ENCODE results near the gene GRM8. TPM values are rescaled to one million over a fixed set of nuclear protein-coding genes. Genes with fewer than 3 reads are reported as not detected.

GRM8 gene
- total and polyA plus RNA-seq, 9 of the 15 experiments (the other 6 are each of a cell fraction or from before 2014, with no cell fraction given) = 0.13 TPM; not detected in 7

DNA sequence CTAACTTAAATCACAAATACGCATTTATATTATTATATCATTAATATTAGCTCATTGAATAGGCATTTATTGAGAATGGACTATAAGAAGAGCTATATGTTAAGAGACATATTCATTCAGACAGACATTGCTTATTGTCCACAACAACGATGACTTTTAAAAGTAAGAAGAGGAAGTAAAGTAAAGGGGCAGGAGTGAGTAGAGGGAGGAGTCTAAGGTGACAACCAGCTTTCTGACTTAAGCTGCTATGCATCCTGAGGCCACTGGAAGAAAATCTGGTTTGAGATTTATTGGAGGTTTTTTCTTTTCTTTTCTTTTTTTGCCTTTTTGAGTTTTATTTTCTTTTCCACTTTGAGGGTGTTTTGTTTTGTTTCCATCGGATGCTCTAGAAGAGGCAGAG, 723.5 kb downstream of the GRM8 start:
- Histone ChIP-seq H3K36me3 (ENCODE audit: control insufficient read depth, insufficient read depth, low read length) (no peaks in the 10 kb centered on the region), H3K4me1 (replicated peaks in 1 of 2; ENCODE audit: control insufficient read depth in 2 of 2, insufficient read depth in 2 of 2, low read length in 2 of 2) (no peaks in the 10 kb centered on the region), H3K9ac (ENCODE audit: insufficient read depth in 1 of 2, low read depth in 2 of 2, low read length in 2 of 2) (no peak overlapping the region), H3K27ac (ENCODE audit: extremely low read depth, low read depth, low read length) (no peak overlapping the region), H2AFZ (ENCODE audit: low read depth, low read length) (no peak overlapping the region), H3K4me3 (no peak overlapping the region), H3K9me3 (replicated peaks; ENCODE audit: control insufficient read depth, insufficient read depth, low read depth, low read length) (no peaks in the 10 kb centered on the region), H3K9me1 (ENCODE audit: control insufficient read depth, insufficient read depth, low read length) (no peaks in the 10 kb centered on the region), H4K20me1 (replicated peaks; ENCODE audit: control insufficient read depth, insufficient read depth, low read length) (no peaks in the 10 kb centered on the region), H3K27me3 (ENCODE audit: control insufficient read depth in 2 of 2, insufficient read depth in 2 of 2, low read length in 2 of 2) (no peaks in the 10 kb centered on the region), H3K4me2 (ENCODE audit: insufficient read depth, low read length) (no peak overlapping the region), H3K79me2 (ENCODE audit: control insufficient read depth, insufficient read depth, low read length) (no peaks in the 10 kb centered on the region)
- ChIA-PET POLR2A (no interaction called here), CTCF (ENCODE audit: low intra/inter-chr PET ratio) (no interaction called here)
- TF ChIP-seq, protein P1, sequence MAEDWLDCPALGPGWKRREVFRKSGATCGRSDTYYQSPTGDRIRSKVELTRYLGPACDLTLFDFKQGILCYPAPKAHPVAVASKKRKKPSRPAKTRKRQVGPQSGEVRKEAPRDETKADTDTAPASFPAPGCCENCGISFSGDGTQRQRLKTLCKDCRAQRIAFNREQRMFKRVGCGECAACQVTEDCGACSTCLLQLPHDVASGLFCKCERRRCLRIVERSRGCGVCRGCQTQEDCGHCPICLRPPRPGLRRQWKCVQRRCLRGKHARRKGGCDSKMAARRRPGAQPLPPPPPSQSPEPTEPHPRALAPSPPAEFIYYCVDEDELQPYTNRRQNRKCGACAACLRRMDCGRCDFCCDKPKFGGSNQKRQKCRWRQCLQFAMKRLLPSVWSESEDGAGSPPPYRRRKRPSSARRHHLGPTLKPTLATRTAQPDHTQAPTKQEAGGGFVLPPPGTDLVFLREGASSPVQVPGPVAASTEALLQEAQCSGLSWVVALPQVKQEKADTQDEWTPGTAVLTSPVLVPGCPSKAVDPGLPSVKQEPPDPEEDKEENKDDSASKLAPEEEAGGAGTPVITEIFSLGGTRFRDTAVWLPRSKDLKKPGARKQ (CRISPR knock-in tag; IDR thresholded peaks at IDR 0.05) = no peak
- TF ChIP-seq ZNF354B (CRISPR knock-in tag; IDR thresholded peaks at IDR 0.05) (no peak), BRF1 (IDR thresholded peaks at IDR 0.05; ENCODE audit: borderline replicate concordance, extremely low read depth, insufficient read length) (no peak), ZNF165 (CRISPR knock-in tag; IDR thresholded peaks at IDR 0.05; ENCODE audit: borderline replicate concordance) (no peak), CBX3 (IDR thresholded peaks at IDR 0.05; ENCODE audit: borderline replicate concordance in 1 of 2, low read length in 2 of 2) (no peak), SMAD4 (CRISPR knock-in tag; conservative IDR thresholded peaks at IDR 0.05) (no peak), MEF2D (tag; conservative IDR thresholded peaks at IDR 0.05; ENCODE audit: low read depth) (no peak), ETV5 (CRISPR knock-in tag; IDR thresholded peaks at IDR 0.05; ENCODE audit: low read depth) (no peak), FOXJ3 (CRISPR knock-in tag; IDR thresholded peaks at IDR 0.05) (no peak), MAFG (tag; conservative IDR thresholded peaks at IDR 0.05) (no peak), KLF10 (CRISPR knock-in tag; IDR thresholded peaks at IDR 0.05) (no peak), MIER1 (IDR thresholded peaks at IDR 0.05; ENCODE audit: low read depth) (no peak), BRD4 (IDR thresholded peaks at IDR 0.05) (no peak), TBP (optimal IDR thresholded peaks at IDR 0.05; ENCODE audit: low read depth, low read length) (no peak)
- TF ChIP-seq, protein P2, sequence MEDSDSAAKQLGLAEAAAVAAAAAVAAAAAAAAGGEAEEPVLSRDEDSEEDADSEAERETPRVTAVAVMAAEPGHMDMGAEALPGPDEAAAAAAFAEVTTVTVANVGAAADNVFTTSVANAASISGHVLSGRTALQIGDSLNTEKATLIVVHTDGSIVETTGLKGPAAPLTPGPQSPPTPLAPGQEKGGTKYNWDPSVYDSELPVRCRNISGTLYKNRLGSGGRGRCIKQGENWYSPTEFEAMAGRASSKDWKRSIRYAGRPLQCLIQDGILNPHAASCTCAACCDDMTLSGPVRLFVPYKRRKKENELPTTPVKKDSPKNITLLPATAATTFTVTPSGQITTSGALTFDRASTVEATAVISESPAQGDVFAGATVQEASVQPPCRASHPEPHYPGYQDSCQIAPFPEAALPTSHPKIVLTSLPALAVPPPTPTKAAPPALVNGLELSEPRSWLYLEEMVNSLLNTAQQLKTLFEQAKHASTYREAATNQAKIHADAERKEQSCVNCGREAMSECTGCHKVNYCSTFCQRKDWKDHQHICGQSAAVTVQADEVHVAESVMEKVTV (CRISPR knock-in tag; IDR thresholded peaks at IDR 0.05) = no peak
- no peak for DNase-seq (ENCODE audit: extremely low read depth in 1 of 4, low spot score in 3 of 4)
- FAIRE-seq = no peak
- 3% methylated on average over 3 of the region's 3 CpGs for WGBS (ENCODE audit: insufficient coverage, low coverage, missing lambda C conversion rate)
- in situ Hi-C loops (cut with MboI) = no loop called here
- ATAC-seq = no peak
- intact Hi-C loops (cut with micrococcal nuclease) = no loop called here
- no TSS peak for BruUV-seq (replicated peaks)

Data from K562 (cell line).